ENCODE data around the gene IFIT3. TPM values are rescaled to one million over a fixed set of nuclear protein-coding genes. Genes with fewer than 3 reads are reported as not detected.

IFIT3 gene
- total RNA-seq, 1 donor from 2014 or later, result 4.8 TPM

DNA sequence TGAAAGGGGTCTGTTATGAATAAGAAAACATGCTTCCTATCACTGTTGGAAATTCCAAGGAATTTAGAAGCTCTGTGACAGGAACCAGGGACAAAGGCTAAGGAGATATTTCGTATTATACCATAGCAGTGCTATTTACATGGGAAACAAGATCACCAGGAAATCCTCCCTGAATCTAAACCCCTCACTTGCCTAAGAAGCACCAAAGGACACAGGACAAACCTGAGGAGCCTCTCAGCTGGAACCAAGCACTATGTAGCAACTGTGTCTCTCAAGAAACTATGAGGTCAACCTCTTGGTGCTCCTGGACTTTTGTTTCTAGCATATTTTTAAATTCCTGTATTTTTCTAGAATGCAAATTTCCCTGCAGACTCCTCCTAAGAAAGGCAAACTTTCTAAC, 29.3 kb downstream of the IFIT3 start:
- no peak for DNase-seq (ENCODE audit: low read depth, low spot score)

DNA sequence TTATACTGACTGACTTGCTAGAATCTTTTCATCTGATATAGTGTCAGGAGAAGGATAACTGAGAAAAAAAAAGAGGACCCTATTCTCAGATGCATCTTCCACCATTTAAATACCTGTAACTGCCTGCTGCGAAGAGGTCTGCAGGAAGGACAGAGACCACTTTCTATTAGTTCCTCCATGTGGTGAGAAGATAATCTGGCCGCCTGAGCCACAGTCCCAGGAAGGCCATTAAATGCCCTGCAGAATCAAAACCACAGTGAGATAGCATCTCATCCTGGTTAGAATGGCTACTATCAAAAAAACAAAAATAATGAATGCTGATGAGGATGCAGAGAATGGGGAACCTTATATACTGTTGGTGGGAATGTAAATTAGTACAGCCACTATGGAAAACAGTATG, 30.2 kb downstream of the IFIT3 start:
- DNase-seq (ENCODE audit: low read depth, low spot score), result no peak

GRCh38 chr10:89360157-89360556, 32.4 kb downstream of the IFIT3 start:
- no peak for DNase-seq (ENCODE audit: low read depth, low spot score)

DNA sequence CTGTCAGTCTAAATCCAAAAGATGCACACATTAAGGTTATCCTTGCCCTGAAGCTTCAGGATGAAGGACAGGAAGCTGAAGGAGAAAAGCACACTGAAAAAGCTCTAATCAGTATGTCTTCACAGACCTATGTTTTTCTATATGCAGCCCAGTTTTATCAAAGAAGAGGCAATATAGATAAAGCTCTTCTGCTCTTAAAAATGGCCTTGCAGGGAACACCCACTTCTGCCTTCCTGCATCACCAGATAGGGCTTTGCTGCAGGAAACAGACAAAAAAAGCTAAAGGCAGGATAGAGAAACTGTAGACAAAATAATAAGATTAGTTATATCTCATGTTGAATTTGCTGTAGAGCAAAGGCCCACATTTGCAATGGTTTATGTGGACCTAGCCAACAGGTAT, 35.1 kb downstream of the IFIT3 start:
- DNase-seq (ENCODE audit: low read depth, low spot score), result no peak

- DNase-seq (ENCODE audit: low read depth, low spot score), result no peak
These were observed 36.1 kb downstream of the IFIT3 start for GRCh38 chr10:89363729-89364442.

GRCh38 chr10:89364531-89364930, 36.7 kb downstream of the IFIT3 start:
- DNase-seq (ENCODE audit: low read depth, low spot score), result no peak

GRCh38 chr10:89367529-89367928, 39.7 kb downstream of the IFIT3 start:
- no peak for DNase-seq (ENCODE audit: low read depth, low spot score)

- DNase-seq (ENCODE audit: low read depth, low spot score), result no peak
These were observed 40.3 kb downstream of the IFIT3 start for GRCh38 chr10:89368129-89368528.

DNA sequence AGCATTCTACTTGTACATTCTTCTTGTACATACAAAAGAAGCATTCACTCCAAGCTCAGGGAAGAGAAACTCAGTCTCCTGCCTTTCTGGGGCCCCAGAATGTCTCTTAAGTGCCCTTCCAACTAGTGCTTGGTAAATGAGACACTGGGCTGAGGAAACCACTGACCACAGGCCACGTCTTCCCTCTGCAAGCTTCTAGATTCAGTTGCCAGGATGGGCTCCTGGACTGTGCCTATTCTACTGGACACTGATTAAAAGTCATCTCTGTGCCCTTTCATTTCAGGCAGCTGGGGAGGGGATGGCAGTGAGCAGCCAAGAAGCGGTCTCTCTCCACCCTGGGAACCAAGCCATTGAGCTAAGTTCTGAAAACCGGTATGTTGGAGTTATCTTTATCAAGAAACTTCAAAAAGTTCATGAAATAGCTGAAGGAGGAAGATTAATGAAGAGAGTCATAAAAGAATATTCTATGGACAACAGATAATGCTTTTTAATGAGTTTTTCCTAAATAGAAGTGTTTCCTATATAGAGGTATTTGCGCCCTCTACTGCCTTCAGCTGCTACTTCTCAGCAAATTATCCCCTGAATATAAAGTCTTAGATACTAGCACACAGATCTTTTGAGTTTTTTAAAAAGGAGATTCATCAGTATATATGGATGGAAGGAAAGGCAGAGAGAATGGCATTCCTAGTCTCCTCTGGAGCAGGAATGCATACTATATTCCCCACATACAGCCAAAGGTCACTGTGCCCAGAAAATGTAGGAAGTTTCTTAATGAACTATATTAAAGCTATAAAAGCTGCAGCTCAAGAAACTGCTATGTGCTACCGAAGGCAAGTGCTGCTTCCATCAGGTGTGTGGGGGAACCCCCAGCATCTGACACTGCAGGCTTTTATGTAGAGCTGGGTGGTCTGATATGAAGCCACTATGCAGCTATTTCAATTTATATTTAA, 41.6 kb downstream of the IFIT3 start:
- DNase-seq (ENCODE audit: low read depth, low spot score), result no peak

GRCh38 chr10:89371079-89371478, 43.3 kb downstream of the IFIT3 start:
- DNase-seq (ENCODE audit: low read depth, low spot score), result no peak

DNA sequence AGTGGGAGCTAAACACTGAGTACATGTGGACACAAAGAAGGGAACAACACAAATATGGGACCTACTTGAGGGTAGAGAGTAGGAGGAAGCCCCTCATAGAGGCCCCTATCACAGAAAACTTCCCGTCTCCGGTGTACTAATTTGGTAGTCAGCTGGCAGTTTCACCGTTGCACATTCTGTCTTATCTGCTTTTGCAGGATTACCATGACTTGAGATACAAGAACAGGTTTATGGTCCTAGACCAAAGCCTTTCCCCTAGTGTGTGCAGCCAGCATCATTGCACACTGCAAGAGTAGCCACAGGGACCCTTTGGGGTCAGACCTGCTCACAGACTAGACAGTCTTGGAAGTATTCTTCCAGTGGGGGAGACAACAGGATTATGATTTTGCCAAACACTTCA, 44.2 kb downstream of the IFIT3 start:
- no peak for DNase-seq (ENCODE audit: low read depth, low spot score)

- DNase-seq (ENCODE audit: low read depth, low spot score), result peak; percentile 96
These were observed 46.3 kb downstream of the IFIT3 start for GRCh38 chr10:89373916-89374711.

DNA sequence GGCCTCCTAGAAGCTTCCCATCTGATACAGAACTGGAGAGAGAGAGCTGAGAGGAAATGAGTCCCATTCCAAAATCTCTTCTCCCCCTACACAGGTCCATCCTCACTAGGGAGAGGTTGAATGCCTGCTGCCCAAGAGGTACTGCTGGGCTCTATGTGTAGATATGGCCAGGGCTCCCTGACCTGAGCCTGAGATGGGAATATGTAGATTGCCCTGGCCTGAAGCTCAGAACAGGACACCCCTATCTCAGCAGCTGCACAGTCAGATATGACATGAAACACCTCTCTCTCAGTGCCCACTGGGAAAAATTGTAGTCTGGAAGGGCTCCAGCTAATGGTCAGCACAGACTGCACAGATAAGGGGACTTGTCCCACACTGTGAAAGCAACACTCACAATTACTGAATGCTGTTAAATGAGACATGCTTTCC, 46.9 kb downstream of the IFIT3 start:
- no peak for DNase-seq (ENCODE audit: low read depth, low spot score)

DNA sequence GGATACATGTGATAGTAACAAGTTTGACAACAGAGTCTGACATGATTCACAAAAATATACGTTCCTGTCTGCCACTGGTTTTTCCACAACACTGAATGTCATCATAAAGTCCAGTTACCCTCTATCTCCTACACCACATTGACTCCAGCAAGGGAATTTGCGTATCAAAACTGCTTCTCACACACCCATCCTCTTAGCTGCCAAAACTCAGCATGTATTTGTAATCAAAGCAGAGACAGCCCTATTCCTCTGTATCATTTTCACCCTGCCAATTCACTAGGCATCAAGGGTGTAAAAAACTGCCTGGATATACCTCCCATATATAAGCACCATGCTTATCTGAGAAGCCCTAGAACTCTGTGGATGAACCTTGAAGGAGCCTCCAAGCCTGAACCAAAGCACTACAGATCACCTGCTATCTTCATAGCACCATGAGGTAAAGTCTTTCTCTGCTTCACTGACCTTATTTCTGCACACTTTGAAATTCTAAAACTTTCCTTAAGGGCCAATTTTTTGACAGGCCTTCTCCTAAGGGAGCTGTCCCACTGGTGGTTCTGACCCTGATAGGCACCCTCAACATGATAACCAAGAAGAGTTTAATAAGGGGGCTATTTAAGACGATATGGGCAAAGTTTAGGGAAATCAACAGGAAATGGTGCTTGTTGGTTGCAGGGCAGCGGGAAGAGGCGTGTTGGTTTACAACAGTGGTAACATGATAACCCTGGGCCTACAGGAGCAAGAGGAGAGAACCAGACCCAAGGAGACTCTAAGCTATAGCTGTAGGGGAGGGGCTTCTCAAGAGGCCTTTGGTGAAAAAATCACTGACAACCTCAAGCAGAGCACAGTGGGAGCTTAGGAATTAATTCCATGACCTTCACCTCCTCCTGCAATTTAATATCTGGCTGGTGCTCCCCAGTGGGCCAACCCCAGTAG, 50.2 kb downstream of the IFIT3 start, which contains the start of gene IFIT1B:
Gene IFIT1B (plus strand): TSS at position 352 of the 933 bp plus-strand sequence. CDS start 80 bp downstream, at position 432.
- DNase-seq (ENCODE audit: low read depth, low spot score), result no peak

- no peak for DNase-seq (ENCODE audit: low read depth, low spot score)
These were observed 51.3 kb downstream of the IFIT3 start for GRCh38 chr10:89379103-89379502.

- DNase-seq (ENCODE audit: low read depth, low spot score), result no peak
These were observed 55.0 kb downstream of the IFIT3 start for GRCh38 chr10:89382757-89383156.

GRCh38 chr10:89384474-89385340, 56.9 kb downstream of the IFIT3 start:
- no peak for DNase-seq (ENCODE audit: low read depth, low spot score)

GRCh38 chr10:89388806-89389205, 61.0 kb downstream of the IFIT3 start:
- DNase-seq (ENCODE audit: low read depth, low spot score), result no peak

- no peak for DNase-seq (ENCODE audit: low read depth, low spot score)
These were observed 61.5 kb downstream of the IFIT3 start for GRCh38 chr10:89389254-89389653.

Data from pulmonary artery endothelial cell (primary cell).